Duodenal mucosa (tissue), 2 donors: ENCODE measurements around the gene INSYN1.

Source experiments
- H3K27ac ChIP-seq: one replicate; pipeline ENCODE4 v1.7.0; 2013; ENCODE audit warnings: low read depth, low read length
- H3K27me3 ChIP-seq, 2 donors: one replicate each; pipeline ENCODE4 v1.7.0; 2013; ENCODE audit warnings: low read length in 2 of 2, control low read depth in 1 of 2; ENCODE audit not compliant: insufficient read depth in 2 of 2, control insufficient read depth in 1 of 2
- H3K36me3 ChIP-seq, 2 donors: one replicate each; pipeline ENCODE4 v1.7.0; 2013; ENCODE audit warnings: low read length in 2 of 2, control low read depth in 1 of 2; ENCODE audit not compliant: insufficient read depth in 2 of 2, control insufficient read depth in 1 of 2
- H3K4me1 ChIP-seq, 2 donors: one replicate each; pipeline ENCODE4 v1.7.0; 2013; ENCODE audit warnings: low read length in 2 of 2, control low read depth in 1 of 2; ENCODE audit not compliant: insufficient read depth in 2 of 2, control insufficient read depth in 1 of 2
- H3K4me3 ChIP-seq, 2 donors: one replicate each; pipeline ENCODE4 v1.7.0; 2013; ENCODE audit warnings: low read length in 2 of 2, low read depth in 1 of 2
- H3K9ac ChIP-seq, 2 donors: one replicate each; pipeline ENCODE4 v1.7.0; 2013; ENCODE audit warnings: low read length in 2 of 2, low read depth in 1 of 2
- H3K9me3 ChIP-seq, 2 donors: one replicate each; pipeline ENCODE4 v1.7.0; 2013; ENCODE audit warnings: low read length in 2 of 2, control low read depth in 1 of 2; ENCODE audit not compliant: control insufficient read depth in 1 of 2

Gene INSYN1

GRCh38 chr15:73691396-73691795 lies 61.8 kb downstream of the INSYN1 start:
- H3K9me3 ChIP-seq, result no peaks in the 10 kb centered on the region
- H3K27ac ChIP-seq, result no peak overlapping the region
- H3K27me3 ChIP-seq, result no peaks in the 10 kb centered on the region
- H3K4me1 ChIP-seq, result peaks cover 31 to 33% of the 10 kb centered on the region in 2 donors
- no peak overlapping the region for H3K9ac ChIP-seq
- no peaks in the 10 kb centered on the region for H3K36me3 ChIP-seq
- H3K4me3 ChIP-seq, result no peak overlapping the region

- no peak overlapping the region for H3K9ac ChIP-seq
- H3K27ac ChIP-seq, result no peak overlapping the region
- no peaks in the 10 kb centered on the region for H3K36me3 ChIP-seq
- H3K4me3 ChIP-seq, result no peak overlapping the region
- peaks cover 33 to 36% of the 10 kb centered on the region in 2 donors for H3K4me1 ChIP-seq
- H3K27me3 ChIP-seq, result no peaks in the 10 kb centered on the region
- H3K9me3 ChIP-seq, result no peaks in the 10 kb centered on the region
These were observed 64.7 kb downstream of the INSYN1 start for GRCh38 chr15:73688455-73688854.

GRCh38 chr15:73687351-73687750 lies 65.8 kb downstream of the INSYN1 start:
- no peaks in the 10 kb centered on the region for H3K27me3 ChIP-seq
- no peak overlapping the region for H3K9ac ChIP-seq
- no peak overlapping the region for H3K4me3 ChIP-seq

GRCh38 chr15:73686781-73687256 lies 66.3 kb downstream of the INSYN1 start:
- no peaks in the 10 kb centered on the region for H3K27me3 ChIP-seq
- H3K36me3 ChIP-seq, result no peaks in the 10 kb centered on the region
- peaks cover 31 to 39% of the 10 kb centered on the region in 2 donors for H3K4me1 ChIP-seq
- no peak overlapping the region for H3K27ac ChIP-seq
- no peaks in the 10 kb centered on the region for H3K9me3 ChIP-seq
- no peak overlapping the region for H3K9ac ChIP-seq
- H3K4me3 ChIP-seq, result no peak overlapping the region

More at GRCh38 chr15:73687351-73687750, 65.8 kb downstream of the INSYN1 start:
- H3K4me1 ChIP-seq, result peaks cover 33 to 39% of the 10 kb centered on the region in 2 donors
- no peaks in the 10 kb centered on the region for H3K36me3 ChIP-seq
- H3K27ac ChIP-seq, result no peak overlapping the region
- no peaks in the 10 kb centered on the region for H3K9me3 ChIP-seq

GRCh38 chr15:73685981-73686380 lies 67.2 kb downstream of the INSYN1 start:
- Histone ChIP-seq H3K9me3 (no peaks in the 10 kb centered on the region), H3K4me1 (peaks cover 22 to 32% of the 10 kb centered on the region in 2 donors), H3K36me3 (no peaks in the 10 kb centered on the region), H3K27me3 (no peaks in the 10 kb centered on the region), H3K9ac (no peak overlapping the region), H3K27ac (no peak overlapping the region), H3K4me3 (no peak overlapping the region)
